IPS-20b (cell line): ENCODE results near the gene XRN1.
A peak's percentile ranks its signal among the peaks of the same experiment; 100 is the strongest.
"Not testable (repeated sequence)": the region's sequence is repeated elsewhere in the genome, so short reads cannot be mapped to it uniquely, and the experiment has no call there.

ENCODE experiments used
- H3K27ac ChIP-seq: one replicate; pipeline ENCODE4 v1.5.1; 2013; ENCODE audit warnings: low read length
- H3K27me3 ChIP-seq: 2 replicates; pipeline ENCODE4 v1.6.1; 2013; ENCODE audit warnings: mild to moderate bottlenecking, low read length, inconsistent platforms; ENCODE audit not compliant: insufficient read depth
- H3K36me3 ChIP-seq: 2 replicates; pipeline ENCODE4 v1.6.1; 2013; ENCODE audit warnings: low read depth, mild to moderate bottlenecking, inconsistent platforms, low read length, moderate library complexity; ENCODE audit not compliant: insufficient read depth
- H3K4me1 ChIP-seq: 2 replicates; pipeline ENCODE4 v1.6.1; 2013; ENCODE audit warnings: mild to moderate bottlenecking, control low read depth, inconsistent platforms, low read length, moderate library complexity; ENCODE audit not compliant: insufficient read depth
- H3K4me3 ChIP-seq: 2 replicates; pipeline ENCODE4 v1.5.1; 2013; ENCODE audit warnings: mild to moderate bottlenecking, low read length, inconsistent platforms
- H3K9ac ChIP-seq: 2 replicates; pipeline ENCODE4 v1.6.1; 2013; ENCODE audit warnings: low read depth, mild to moderate bottlenecking, inconsistent platforms, low read length, moderate library complexity
- H3K9me3 ChIP-seq: 2 replicates; pipeline ENCODE4 v1.6.1; 2013; ENCODE audit warnings: mild to moderate bottlenecking, low read depth, low read length, inconsistent platforms; ENCODE audit not compliant: insufficient read depth

The XRN1 gene

DNA sequence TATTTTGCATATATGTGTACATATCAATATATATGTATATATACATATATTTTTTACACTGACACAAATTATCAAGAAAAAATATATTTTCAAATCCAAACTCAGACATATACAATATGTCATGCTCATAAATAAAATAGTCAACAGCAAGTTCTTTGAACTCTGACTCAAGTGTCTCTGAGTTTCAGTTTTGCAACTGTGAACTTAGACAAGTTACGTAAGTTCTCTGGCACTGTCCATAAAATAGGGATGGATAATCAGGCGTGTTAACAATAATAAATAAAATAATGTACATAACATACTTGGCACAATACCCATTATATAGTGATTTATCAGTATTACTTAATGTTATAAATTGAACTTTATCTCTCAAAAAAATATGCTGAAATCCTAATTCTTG is 12.1 kb upstream of the XRN1 start:
- Histone ChIP-seq H3K36me3 (peaks cover 30% of the 10 kb centered on the region), H3K27ac (no peak overlapping the region), H3K27me3 (no peaks in the 10 kb centered on the region)

DNA sequence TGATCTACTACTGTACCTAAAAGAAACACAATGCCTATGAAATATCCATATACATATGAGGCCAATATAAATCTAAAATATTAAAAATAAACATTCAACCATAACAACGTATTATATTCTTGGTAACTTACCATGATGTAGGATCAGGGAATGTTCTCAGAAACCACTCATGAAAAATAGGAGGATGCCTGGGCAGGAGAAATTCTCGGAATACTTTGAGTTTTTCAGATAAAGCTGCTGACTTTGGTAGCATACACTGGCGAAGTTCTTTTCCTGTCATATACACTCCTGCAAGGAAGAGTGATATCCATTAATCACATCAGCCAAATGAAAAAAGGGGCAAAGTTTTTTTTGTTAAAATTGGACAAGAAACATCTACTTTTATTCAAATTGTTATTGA is 11.3 kb upstream of the XRN1 start:
- H3K27me3 ChIP-seq, result no peaks in the 10 kb centered on the region
- no peak overlapping the region for H3K4me3 ChIP-seq
- H3K27ac ChIP-seq, result no peak overlapping the region
- peaks cover 30% of the 10 kb centered on the region for H3K36me3 ChIP-seq
- H3K9me3 ChIP-seq, result no peaks in the 10 kb centered on the region
- no peaks in the 10 kb centered on the region for H3K4me1 ChIP-seq
- no peak overlapping the region for H3K9ac ChIP-seq

More for the DNA sequence above, 12.1 kb upstream of the XRN1 start:
- Histone ChIP-seq H3K4me3 (no peak overlapping the region), H3K4me1 (no peaks in the 10 kb centered on the region), H3K9ac (no peak overlapping the region), H3K9me3 (no peaks in the 10 kb centered on the region)

DNA sequence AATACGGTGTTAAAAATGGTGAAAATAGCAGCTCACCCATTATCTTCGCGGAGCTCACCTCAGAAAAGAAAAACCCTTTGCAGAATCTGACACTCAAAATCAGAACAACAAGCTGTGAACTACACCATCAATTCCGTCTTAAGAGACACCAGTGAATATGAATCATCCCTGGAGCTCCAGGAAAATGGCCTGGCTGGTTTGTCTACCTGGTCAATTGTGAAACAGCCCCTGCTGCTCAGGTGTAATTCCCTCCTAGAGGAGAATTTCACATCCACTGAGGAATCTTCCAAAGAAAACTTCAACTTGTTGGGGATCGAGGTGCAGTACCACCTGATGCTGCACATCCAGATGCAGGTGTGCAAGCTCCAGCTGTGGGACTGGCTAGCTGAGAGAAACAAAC is 3.0 kb upstream of the XRN1 start:
- Histone ChIP-seq H3K36me3 (peaks cover 15% of the 10 kb centered on the region; the same call in 1 of the 2 replicates), H3K9ac (no peak overlapping the region), H3K4me3 (no peak overlapping the region), H3K27me3 (no peaks in the 10 kb centered on the region), H3K4me1 (no peaks in the 10 kb centered on the region), H3K27ac (no peak overlapping the region), H3K9me3 (no peaks in the 10 kb centered on the region)

DNA sequence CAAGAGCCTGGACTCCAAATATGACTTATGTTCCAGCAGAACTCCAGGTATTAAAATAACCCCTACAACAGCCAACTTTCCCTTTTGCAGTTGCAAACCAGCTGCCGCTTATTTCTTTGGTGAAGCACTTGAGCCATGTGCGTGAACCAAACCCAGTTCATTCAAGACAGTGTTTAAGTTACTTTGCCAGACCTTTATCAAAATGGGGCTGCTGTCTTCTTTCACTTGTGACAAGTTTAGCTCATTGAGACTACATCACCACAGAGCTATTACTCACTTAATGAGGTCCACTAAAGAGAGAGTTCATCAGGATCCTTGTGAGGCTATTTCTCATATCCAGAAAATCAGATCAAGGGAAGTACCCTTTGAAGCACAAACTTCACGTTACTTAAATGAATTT is 2.4 kb upstream of the XRN1 start:
- H3K4me3 ChIP-seq, result no peak overlapping the region
- no peak overlapping the region for H3K27ac ChIP-seq
- H3K36me3 ChIP-seq, result peaks cover 15% of the 10 kb centered on the region; the same call in 1 of the 2 replicates
- no peak overlapping the region for H3K9ac ChIP-seq
- no peaks in the 10 kb centered on the region for H3K4me1 ChIP-seq
- no peaks in the 10 kb centered on the region for H3K27me3 ChIP-seq
- H3K9me3 ChIP-seq, result no peaks in the 10 kb centered on the region

DNA sequence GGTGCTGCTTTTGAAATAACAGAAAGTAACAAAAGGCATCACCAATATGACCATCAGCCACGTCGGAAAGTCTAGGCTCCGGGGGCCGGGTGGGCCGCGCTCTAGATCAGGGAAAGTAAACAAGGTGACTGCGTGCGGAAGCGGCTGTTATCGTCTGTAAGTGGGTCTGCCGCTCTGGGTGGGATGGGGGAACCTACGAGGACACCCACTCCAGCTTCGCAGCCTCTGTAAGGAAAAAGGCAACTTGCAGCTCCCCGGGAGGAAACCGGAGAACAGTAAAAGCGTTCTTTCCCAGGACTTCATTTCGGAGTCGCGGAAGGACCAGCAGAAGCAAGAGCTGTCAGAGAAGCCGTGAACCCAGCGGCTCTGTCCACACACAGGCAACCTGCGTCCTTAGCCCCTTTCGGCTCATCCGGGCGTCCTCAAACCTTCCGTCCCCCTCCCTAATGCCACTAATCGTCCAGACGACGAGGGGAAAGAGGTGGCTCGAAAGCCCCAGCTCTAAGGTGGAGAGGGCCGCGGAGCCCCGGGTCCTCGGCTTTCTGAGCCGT is 461 bp downstream of the XRN1 start:
- Histone ChIP-seq H3K27me3 (no peaks in the 10 kb centered on the region), H3K27ac (no peak overlapping the region), H3K36me3 (peaks cover 7% of the 10 kb centered on the region; the same call in 1 of the 2 replicates), H3K4me3 (peak overlapping the region; percentile 84), H3K4me1 (no peaks in the 10 kb centered on the region), H3K9me3 (no peaks in the 10 kb centered on the region), H3K9ac (peak overlapping the region; percentile 91)

DNA sequence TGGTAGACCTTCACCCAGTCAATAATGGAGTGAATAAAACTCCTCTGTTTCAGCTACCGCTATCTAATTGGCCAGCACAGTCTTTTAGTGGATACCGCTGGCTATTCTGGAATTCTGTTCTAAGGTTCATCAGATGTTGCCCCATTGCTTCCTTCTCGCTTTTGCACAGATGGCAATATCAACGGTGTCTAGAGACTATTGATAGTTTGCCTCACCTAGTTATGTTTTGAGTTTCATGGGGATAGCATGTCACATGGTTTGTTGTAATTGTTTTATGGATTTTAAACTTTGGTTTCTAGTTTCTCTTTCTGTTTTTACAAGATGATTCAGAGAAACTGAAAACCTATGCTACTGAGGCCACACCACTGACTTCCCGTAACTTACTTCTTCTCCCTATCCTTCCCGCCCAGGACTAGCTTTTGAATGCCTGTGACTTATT is 2.0 kb downstream of the XRN1 start:
- no peak overlapping the region for H3K27ac ChIP-seq
- H3K4me3 ChIP-seq, result no peak overlapping the region

DNA sequence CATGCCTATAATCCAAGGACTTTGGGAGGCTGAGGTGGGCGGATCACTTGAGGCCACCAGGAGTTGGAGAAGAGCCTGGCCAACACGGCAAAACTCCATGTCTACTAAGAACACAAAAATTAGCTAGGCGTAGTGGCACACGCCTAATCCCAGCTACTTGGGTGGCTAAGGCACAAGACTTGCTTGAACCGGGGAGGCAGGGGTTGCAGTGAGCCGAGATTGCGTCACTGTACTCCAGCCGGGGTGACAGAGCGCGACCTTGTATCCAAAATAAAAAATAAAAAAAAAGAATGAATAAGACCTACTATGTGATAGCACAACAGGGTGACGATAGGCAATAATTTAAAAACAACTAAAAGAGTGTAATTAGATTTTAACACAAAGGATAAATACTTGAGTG is 3.5 kb downstream of the XRN1 start:
- no peak overlapping the region for H3K9ac ChIP-seq
- H3K4me1 ChIP-seq, result no peaks in the 10 kb centered on the region
- no peaks in the 10 kb centered on the region for H3K9me3 ChIP-seq
- H3K27ac ChIP-seq, result no peak overlapping the region
- no peaks in the 10 kb centered on the region for H3K36me3 ChIP-seq
- no peak overlapping the region for H3K4me3 ChIP-seq
- H3K27me3 ChIP-seq, result no peaks in the 10 kb centered on the region

More for the DNA sequence above, 2.0 kb downstream of the XRN1 start:
- Histone ChIP-seq H3K4me1 (no peaks in the 10 kb centered on the region), H3K36me3 (peaks cover 7% of the 10 kb centered on the region; the same call in 1 of the 2 replicates), H3K9me3 (no peaks in the 10 kb centered on the region), H3K9ac (no peak overlapping the region), H3K27me3 (no peaks in the 10 kb centered on the region)

DNA sequence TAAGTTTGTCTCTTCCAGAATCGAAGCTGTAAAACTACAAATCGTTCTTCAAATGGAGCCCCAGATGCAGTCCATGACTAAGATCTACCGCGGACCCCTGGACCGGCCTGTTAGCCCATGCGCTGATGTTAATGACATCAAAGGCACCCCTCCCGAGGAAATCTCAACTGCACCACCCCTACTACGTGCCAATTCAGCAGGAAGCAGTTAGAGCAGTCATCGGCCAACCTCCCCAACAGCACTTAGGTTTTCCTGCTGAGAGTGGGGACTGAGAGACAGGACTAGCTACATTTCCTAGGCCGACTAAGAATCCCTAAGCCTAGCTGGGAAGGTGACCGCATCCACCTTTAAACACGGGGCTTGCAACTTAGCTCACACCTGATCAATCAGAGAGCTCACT is 4.8 kb downstream of the XRN1 start:
- not testable (repeated sequence) for H3K9ac ChIP-seq, H3K4me1 ChIP-seq, H3K4me3 ChIP-seq, H3K9me3 ChIP-seq, H3K27ac ChIP-seq, H3K27me3 ChIP-seq, H3K36me3 ChIP-seq

DNA sequence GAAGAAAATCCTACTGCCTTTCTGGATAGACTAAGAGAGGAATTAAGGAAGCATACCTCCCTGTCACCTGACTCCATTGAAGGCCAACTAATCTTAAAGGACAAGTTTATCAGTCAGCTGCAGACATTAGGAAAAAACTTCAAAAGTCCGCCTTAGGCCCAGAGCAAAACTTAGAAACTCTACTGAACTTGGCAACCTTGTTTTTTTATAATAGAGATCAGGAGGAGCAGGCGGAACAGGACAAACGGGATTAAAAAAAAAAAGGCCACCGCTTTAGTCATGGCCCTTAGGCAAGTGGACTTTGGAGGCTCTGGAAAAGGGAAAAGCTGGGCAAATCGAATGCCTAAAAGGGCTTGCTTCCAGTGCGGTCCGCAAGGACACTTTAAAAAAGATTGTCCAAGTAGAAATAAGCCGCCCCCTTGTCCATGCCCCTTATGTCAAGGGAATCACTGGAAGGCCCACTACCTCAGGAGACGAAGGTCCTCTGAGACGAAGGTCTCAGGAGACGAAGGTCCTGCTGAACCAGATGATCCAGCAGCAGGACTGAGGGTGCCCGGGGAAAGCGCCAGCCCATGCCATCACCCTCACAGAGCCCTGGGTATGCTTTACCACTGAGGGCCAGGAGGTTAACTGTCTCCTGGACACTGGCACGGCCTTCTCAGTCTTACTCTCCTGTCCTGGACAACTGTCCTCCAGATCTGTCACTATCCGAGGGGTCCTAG is 8.2 kb downstream of the XRN1 start:
- H3K9me3 ChIP-seq, H3K27me3 ChIP-seq, H3K36me3 ChIP-seq, H3K9ac ChIP-seq, H3K27ac ChIP-seq, H3K4me3 ChIP-seq, H3K4me1 ChIP-seq: not testable (repeated sequence)

DNA sequence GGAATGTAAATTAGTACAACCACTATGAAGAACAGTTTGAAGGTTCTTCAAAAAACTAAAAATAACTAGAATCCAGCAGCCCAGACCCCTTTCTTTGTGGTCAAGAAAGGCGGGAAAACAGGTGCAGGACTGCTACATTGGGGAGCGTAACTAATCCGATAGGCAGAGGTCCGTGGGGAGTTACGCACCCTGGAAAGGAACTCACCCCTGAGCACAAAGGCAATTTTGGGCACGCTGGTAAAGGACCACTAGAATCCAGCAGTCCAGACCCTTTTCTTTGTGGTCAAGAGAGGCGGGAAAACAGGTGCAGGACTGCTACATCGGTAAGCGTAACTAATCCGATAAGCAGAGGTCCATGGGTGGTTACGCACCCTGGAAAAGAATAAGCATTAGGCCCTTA is 9.7 kb downstream of the XRN1 start:
- H3K4me1 ChIP-seq, H3K4me3 ChIP-seq, H3K27me3 ChIP-seq, H3K27ac ChIP-seq, H3K36me3 ChIP-seq, H3K9me3 ChIP-seq, H3K9ac ChIP-seq: not testable (repeated sequence)

DNA sequence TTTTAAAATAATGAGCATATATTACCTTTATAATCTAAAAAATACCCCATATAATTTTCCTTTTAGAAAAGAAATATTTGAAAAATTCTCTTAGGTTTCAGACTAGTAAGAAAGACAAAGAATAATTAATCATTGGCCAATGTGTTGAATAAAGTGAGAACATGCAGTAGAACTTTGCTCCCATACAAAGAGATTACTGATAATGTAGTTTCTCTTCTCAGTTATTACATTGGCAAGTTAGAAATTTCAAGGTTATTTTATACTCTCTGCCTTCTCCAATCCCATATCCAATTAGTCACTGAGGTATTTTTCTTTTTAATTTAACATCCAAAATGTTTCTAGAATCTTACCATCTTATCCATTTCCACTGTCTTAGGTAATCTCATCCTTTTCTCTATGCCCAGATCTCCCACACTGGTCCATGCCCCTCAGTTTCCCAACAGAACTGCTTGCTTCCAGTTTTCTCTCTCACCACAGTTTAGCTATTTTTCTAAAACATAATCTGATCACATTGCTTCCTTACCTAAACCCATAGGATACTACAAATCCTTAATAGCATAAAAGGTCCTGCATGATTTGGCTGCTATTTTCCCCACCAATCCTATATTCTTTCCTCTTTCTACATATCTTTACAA is 10.8 kb downstream of the XRN1 start:
- Histone ChIP-seq H3K4me3 (no peak overlapping the region), H3K27ac (no peak overlapping the region), H3K9ac (no peak overlapping the region), H3K9me3 (no peaks in the 10 kb centered on the region), H3K36me3 (peaks cover 3% of the 10 kb centered on the region; the same call in 1 of the 2 replicates), H3K27me3 (no peaks in the 10 kb centered on the region), H3K4me1 (no peaks in the 10 kb centered on the region)

DNA sequence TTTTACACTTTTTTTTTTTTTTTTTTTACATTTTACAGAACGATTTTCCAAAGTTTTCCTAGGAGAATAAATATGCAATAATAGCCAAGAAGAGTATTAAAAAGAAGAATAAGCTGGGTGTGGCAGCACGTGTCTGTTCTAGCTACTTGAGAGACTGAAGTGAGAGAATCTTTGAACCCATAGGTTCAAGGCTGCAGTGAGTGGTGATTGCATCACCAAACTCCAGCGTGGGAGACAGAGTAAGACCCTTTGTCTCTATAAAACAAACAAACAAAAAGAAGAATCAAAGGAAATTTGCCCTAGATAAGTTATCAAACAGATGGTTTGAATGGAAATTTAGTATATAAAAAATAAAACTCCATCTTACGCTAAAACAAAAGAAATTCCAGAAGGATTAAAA is 13.3 kb downstream of the XRN1 start:
- Histone ChIP-seq H3K36me3 (peaks cover 20% of the 10 kb centered on the region), H3K27ac (no peak overlapping the region), H3K9ac (no peak overlapping the region), H3K4me1 (no peaks in the 10 kb centered on the region), H3K9me3 (no peaks in the 10 kb centered on the region), H3K27me3 (no peaks in the 10 kb centered on the region), H3K4me3 (no peak overlapping the region)
